Measurements from ENCODE around the gene SMPD1. TPM values are rescaled to one million over a fixed set of nuclear protein-coding genes. Genes with fewer than 3 reads are reported as not detected.

SMPD1 gene
- total and polyA plus RNA-seq, 2 of the 8 experiments (the other 6 are each of a cell fraction or from before 2014, with no cell fraction given): 1.9 to 2.4 TPM

DNA sequence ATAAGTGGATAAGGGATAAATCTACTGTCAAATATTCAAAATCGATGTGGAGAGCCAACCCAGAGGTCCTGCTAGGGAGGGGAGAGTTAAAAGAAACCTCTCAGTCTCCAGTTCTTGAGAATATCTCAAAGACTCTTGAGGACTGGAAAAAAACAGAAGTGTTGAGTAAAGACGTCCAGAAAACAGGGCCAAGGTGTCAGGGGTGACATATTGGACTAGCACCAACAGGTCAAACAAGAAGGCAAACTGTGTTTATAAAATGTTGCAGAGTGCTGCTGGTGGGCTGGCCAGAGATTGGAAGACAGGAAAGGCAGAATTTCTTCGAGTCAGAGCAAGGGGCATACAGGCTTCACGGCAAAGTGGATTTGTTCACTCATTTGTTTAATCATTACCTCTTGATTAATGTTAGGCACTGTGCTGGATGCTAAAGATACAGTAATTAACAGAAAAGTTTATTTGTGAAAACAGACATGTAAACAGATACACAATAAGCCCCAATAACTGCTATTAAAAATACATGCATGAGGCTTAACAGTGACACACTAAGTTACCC is 33.7 kb upstream of the SMPD1 start:
- no peak overlapping the region for H3K23ac ChIP-seq (ENCODE audit: insufficient read length)
- H2BK15ac ChIP-seq (ENCODE audit: low read length): no peak overlapping the region
- no peak overlapping the region for H2AK5ac ChIP-seq (ENCODE audit: low read depth, low read length)
- H3K79me2 ChIP-seq (ENCODE audit: control insufficient read depth in 1 of 2, insufficient read depth in 2 of 2, low read length in 2 of 2): no peaks in the 10 kb centered on the region
- DNase-seq (ENCODE audit: low read depth in 1 of 2, low spot score in 2 of 2) (no peak), FAIRE-seq (no peak)
- no peak overlapping the region for H3K4me2 ChIP-seq (ENCODE audit: insufficient read depth in 1 of 2, low read depth in 2 of 2, low read length in 2 of 2)
- H3K27me3 ChIP-seq (replicated peaks in 1 of 4; ENCODE audit: control insufficient read depth in 3 of 4, extremely low read depth in 1 of 4, insufficient read depth in 3 of 4, low read length in 3 of 4): no peaks in the 10 kb centered on the region
- no peak overlapping the region for H2BK12ac ChIP-seq (ENCODE audit: low read depth, low read length)
- POLR2A ChIA-PET (ENCODE audit: partially characterized antibody): no interaction called here
- H2BK5ac ChIP-seq (ENCODE audit: low read depth, low read length): no peak overlapping the region
- no peak overlapping the region for H3K9ac ChIP-seq (replicated peaks in 1 of 4; ENCODE audit: extremely low read depth in 1 of 4, low read depth in 3 of 4, low read length in 3 of 4)
- no peak overlapping the region for H3K27ac ChIP-seq (ENCODE audit: low read depth, low read length)
- no peak overlapping the region for H3K4ac ChIP-seq (replicated peaks; ENCODE audit: insufficient read length, low read depth, low read length)
- H3K56ac ChIP-seq (replicated peaks; ENCODE audit: insufficient read length, low read depth, low read length): no peak overlapping the region
- H3K79me1 ChIP-seq (ENCODE audit: low read depth, low read length): no peaks in the 10 kb centered on the region
- no peak overlapping the region for H2BK120ac ChIP-seq (replicated peaks; ENCODE audit: low read depth, low read length)
- H3K4me1 ChIP-seq (replicated peaks in 1 of 4; ENCODE audit: control insufficient read depth in 3 of 4, insufficient read depth in 4 of 4, low read length in 3 of 4): no peaks in the 10 kb centered on the region
- H4K20me1 ChIP-seq (replicated peaks in 1 of 2; ENCODE audit: control insufficient read depth in 1 of 2, insufficient read depth in 2 of 2, low read length in 2 of 2): no peaks in the 10 kb centered on the region
- H3K14ac ChIP-seq (ENCODE audit: insufficient read length): no peak overlapping the region
- no peaks in the 10 kb centered on the region for H3K23me2 ChIP-seq (ENCODE audit: low read depth, low read length)
- H4K8ac ChIP-seq (ENCODE audit: extremely low read depth, insufficient read depth, low read length): no peak overlapping the region
- H3K9me3 ChIP-seq (ENCODE audit: insufficient read depth in 2 of 2, low read depth in 1 of 2, low read length in 1 of 2): no peaks in the 10 kb centered on the region
- H2AFZ ChIP-seq (ENCODE audit: low read length): no peak overlapping the region
- no peak overlapping the region for H2BK20ac ChIP-seq (ENCODE audit: low read length)
- CTCF ChIA-PET (ENCODE audit: partially characterized antibody): interaction anchor here (3.6 to 7.8 kb wide), 2 partner anchors 54 to 106 kb away, joined by 24 to 97 read pairs; no protein-coding TSS in a partner anchor
- 86% methylated on average over 4 of the region's 4 CpGs; no CpG with 5 or more reads in 1 of the 2 experiments for WGBS, 2 experiments (ENCODE audit: extremely low coverage in 1 of 2, insufficient coverage in 1 of 2, insufficient read length in 1 of 2, insufficient replicate concordance in 2 of 2, low coverage in 1 of 2, low lambda C conversion rate in 2 of 2, missing lambda C conversion rate in 1 of 2)
- H3K36me3 ChIP-seq (ENCODE audit: control insufficient read depth in 2 of 4, insufficient read depth in 4 of 4, low read length in 3 of 4): no peaks in the 10 kb centered on the region
- H4K91ac ChIP-seq (replicated peaks; ENCODE audit: insufficient read length, low read length): no peak overlapping the region
- no peak overlapping the region for H3K4me3 ChIP-seq (ENCODE audit: extremely low read depth in 1 of 4, insufficient read depth in 2 of 4, low read depth in 3 of 4, low read length in 4 of 4)
- no peak overlapping the region for H4K5ac ChIP-seq (ENCODE audit: insufficient read length, low read depth, low read length)
- H3K18ac ChIP-seq (ENCODE audit: extremely low read depth, low read length): no peak overlapping the region
- TF ChIP-seq JUND (IDR thresholded peaks at IDR 0.05; ENCODE audit: low read length): no peak
